ENCODE results near the gene GRAMD2B. TPM values are rescaled to one million over a fixed set of nuclear protein-coding genes. Genes with fewer than 3 reads are reported as not detected.

Gene GRAMD2B
- polyA plus RNA-seq, 1 donor from 2014 or later: not detected

GRCh38 chr5:126471247-126471646, 48.0 kb downstream of the GRAMD2B start:
- H3K9me3 ChIP-seq (ENCODE audit: low read length): no peaks in the 10 kb centered on the region
- H2AFZ ChIP-seq (ENCODE audit: low read depth, low read length): no peak overlapping the region
- no peaks in the 10 kb centered on the region for H3K79me2 ChIP-seq (replicated peaks; ENCODE audit: insufficient read depth, low read length)
- no peaks in the 10 kb centered on the region for H3K36me3 ChIP-seq (ENCODE audit: insufficient read depth, low read length)
- H3K27ac ChIP-seq (ENCODE audit: low read length): no peak overlapping the region
- no peak overlapping the region for H3K4me2 ChIP-seq (ENCODE audit: low read length)
- no peaks in the 10 kb centered on the region for H3K27me3 ChIP-seq (ENCODE audit: insufficient read depth, low read depth, low read length)
- no peaks in the 10 kb centered on the region for H3F3A ChIP-seq (ENCODE audit: insufficient read depth, low read length, poor library complexity, severe bottlenecking)
- no peak overlapping the region for H3K4me3 ChIP-seq (ENCODE audit: low read length)
- H3K9me2 ChIP-seq (ENCODE audit: insufficient read depth, low read length): no peaks in the 10 kb centered on the region
- TF ChIP-seq TAF1 (IDR thresholded peaks at IDR 0.05; ENCODE audit: low read depth) (no peak), POLR2AphosphoS5 (IDR thresholded peaks at IDR 0.05) (no peak), EP300 (conservative IDR thresholded peaks at IDR 0.05; ENCODE audit: poor library complexity, severe bottlenecking) (no peak), CTCF (IDR thresholded peaks at IDR 0.05; ENCODE audit: poor library complexity, severe bottlenecking) (no peak)
- no peaks in the 10 kb centered on the region for H4K20me1 ChIP-seq (ENCODE audit: insufficient read depth)
- no peak overlapping the region for H3K9ac ChIP-seq (ENCODE audit: low read length)

GRCh38 chr5:126471875-126472537, 48.8 kb downstream of the GRAMD2B start:
- Histone ChIP-seq H3K36me3 (ENCODE audit: insufficient read depth, low read length) (no peaks in the 10 kb centered on the region), H3K9me2 (ENCODE audit: insufficient read depth, low read length) (no peaks in the 10 kb centered on the region), H3K79me2 (replicated peaks; ENCODE audit: insufficient read depth, low read length) (no peaks in the 10 kb centered on the region), H3K4me3 (ENCODE audit: low read length) (no peak overlapping the region), H3K9me3 (ENCODE audit: low read length) (no peaks in the 10 kb centered on the region), H3K9ac (ENCODE audit: low read length) (no peak overlapping the region), H4K20me1 (ENCODE audit: insufficient read depth) (no peaks in the 10 kb centered on the region), H2AFZ (ENCODE audit: low read depth, low read length) (no peak overlapping the region), H3K27me3 (ENCODE audit: insufficient read depth, low read depth, low read length) (no peaks in the 10 kb centered on the region), H3K27ac (ENCODE audit: low read length) (no peak overlapping the region), H3F3A (ENCODE audit: insufficient read depth, low read length, poor library complexity, severe bottlenecking) (no peaks in the 10 kb centered on the region), H3K4me2 (ENCODE audit: low read length) (no peak overlapping the region)
- TF ChIP-seq TAF1 (IDR thresholded peaks at IDR 0.05; ENCODE audit: low read depth) (no peak), EZH2 (IDR thresholded peaks at IDR 0.05; ENCODE audit: borderline replicate concordance, insufficient read depth, low read length, poor library complexity, severe bottlenecking) (no peak), CTCF (IDR thresholded peaks at IDR 0.05; ENCODE audit: poor library complexity, severe bottlenecking) (no peak), RAD21 (conservative IDR thresholded peaks at IDR 0.05) (no peak), REST (IDR thresholded peaks at IDR 0.05; ENCODE audit: borderline replicate concordance) (no peak), MXI1 (conservative IDR thresholded peaks at IDR 0.05; ENCODE audit: poor library complexity, severe bottlenecking) (no peak)
